Ovary (tissue), 9 donors: ENCODE data around the gene ADRB1. TPM values are rescaled to one million over a fixed set of nuclear protein-coding genes. Genes with fewer than 3 reads are reported as not detected.

Experiments
- DNase-seq, 5 donors: peaks; one replicate each; pipeline ENCODE4 v3.0.0-alpha.2; 2019 to 2020
- H3K27ac ChIP-seq, 2 donors: fragments of 200-600 bp; one replicate each; pipeline versions ENCODE4 v1.5.1 to v1.8.0; 2019 to 2022
- H3K27me3 ChIP-seq: fragments of 200-600 bp; one replicate; pipeline ENCODE4 v1.8.0; 2022
- H3K36me3 ChIP-seq: fragments of 200-600 bp; sonication (generic); one replicate; pipeline ENCODE4 v1.5.1; 2019
- H3K4me1 ChIP-seq: one replicate; pipeline ENCODE4 v1.8.1; 2013; ENCODE audit warnings: mild to moderate bottlenecking, moderate library complexity; ENCODE audit not compliant: insufficient read depth
- H3K4me3 ChIP-seq: fragments of 200-600 bp; sonication (generic); one replicate; pipeline ENCODE4 v1.5.1; 2017
- H3K9me3 ChIP-seq, 2 donors: fragments of 200-600 bp in 1 of 2; sonication (generic) in 1 of 2; one replicate each; pipeline versions ENCODE4 v1.5.1 to v1.8.1; 2013 to 2019; ENCODE audit warnings: mild to moderate bottlenecking in 1 of 2, moderate library complexity in 1 of 2
- CTCF ChIP-seq, 3 donors: fragments of 450-650 bp in 2 of 3; fragments of 200-600 bp in 1 of 3; IDR thresholded peaks; one replicate each; pipeline versions ENCODE4 v1.5.1 to v1.8.0; 2016 to 2022; ENCODE audit warnings: antibody characterized with exemption in 3 of 3, mild to moderate bottlenecking in 1 of 3
- EP300 ChIP-seq: sonication (generic); formaldehyde crosslinking; IDR thresholded peaks from one replicate; pipeline ENCODE4 v1.6.1; 2017; ENCODE audit warnings: antibody characterized with exemption
- POLR2A ChIP-seq: fragments of 450-650 bp; IDR thresholded peaks from one replicate; pipeline ENCODE4 v1.6.1; 2017; ENCODE audit warnings: antibody characterized with exemption, mild to moderate bottlenecking, moderate library complexity
- WGBS, 3 donors: extraction: QIAGEN DNeasy Blood & Tissue Kit in 1 of 3; methylation state at CpG; one replicate each; pipeline versions ENCODE4 v1.1.5 to v1.1.7; 2013 to 2017; 5-methylcytosine and 5-hydroxymethylcytosine counted together
- intact Hi-C, 4 donors: fragments of 100-400 bp; cut with DNase I; formaldehyde crosslinking; loops; one replicate each; pipeline versions ENCODE4 v1.11.0 to v1.15.1; 2022 to 2023
- polyA plus RNA-seq, 2 donors: library from polyadenylated mRNA; stranded (reverse); fragments of 200-250 nt in 1 of 2; fragments of 350-450 nt in 1 of 2; fragmentation: Illumina TruSeq in 1 of 2; extraction: RNeasy Lipid Tissue Mini Kit (QIAGEN cat#74804) in 1 of 2; gene quantifications; one replicate each; pipeline ENCODE4 v1.2.3, GENCODE V29; 2013 to 2014
- total RNA-seq, 7 donors: library from RNA; depleted of rRNA in 2 of 7; stranded (reverse); fragments of >200 nt in 2 of 7; fragmentation: NEBNext Ultra II Directional in 3 of 7; extraction: Animal tissue kit (Norgen Biotek cat#: 25700) in 3 of 7; gene quantifications; one replicate each; pipeline versions ENCODE4 v1.1.0 to v1.2.4, GENCODE V29; 2016 to 2023
- donor health status: DM: no; HTN: no; CAD: no; lungs with moderate emphysema.
- donor health status: DM: no; HTN: no; CAD: no.
- donor health status: Bipolar disorder and iron deficiency.
- donor health status: DM: yes; HTN: yes; CAD: no.
- donor health status: DM: no; HTN: no; CAD: no.
- donor health status: DM: yes; HTN: yes; CAD: no.

ADRB1 gene
- total and polyA plus RNA-seq, 9 donors: 0.13 to 1.1 (median 0.23) TPM; not detected in 3

- 87% methylated on average over 4 of the region's 4 CpGs for WGBS, 3 donors
- DNase-seq: no peak
- Histone ChIP-seq H3K27ac (no peak overlapping the region), H3K27me3 (no peaks in the 10 kb centered on the region), H3K36me3 (no peaks in the 10 kb centered on the region), H3K4me3 (no peak overlapping the region), H3K9me3 (no peaks in the 10 kb centered on the region), H3K4me1 (no peaks in the 10 kb centered on the region)
- intact Hi-C loops: no loop called here
- no peak for TF ChIP-seq EP300
- TF ChIP-seq POLR2A: no peak
- TF ChIP-seq CTCF (IDR thresholded peaks at IDR 0.05): no peak
Measured at GRCh38 chr10:114084215-114084614, 40.5 kb downstream of the ADRB1 start.

- WGBS, 3 donors: 74 to 83% (median 78%) methylated on average over 5 of the region's 5 CpGs
- H3K27me3 ChIP-seq: no peaks in the 10 kb centered on the region
- TF ChIP-seq CTCF (IDR thresholded peaks at IDR 0.05) (no peak), POLR2A (no peak)
- H3K36me3 ChIP-seq: no peaks in the 10 kb centered on the region
- no peak for DNase-seq
- no peaks in the 10 kb centered on the region for H3K9me3 ChIP-seq
- no peak overlapping the region for H3K27ac ChIP-seq
- no peak overlapping the region for H3K4me3 ChIP-seq
- intact Hi-C loops: no loop called here
- no peaks in the 10 kb centered on the region for H3K4me1 ChIP-seq
Measured at GRCh38 chr10:114087255-114087654, 43.6 kb downstream of the ADRB1 start.

- no peaks in the 10 kb centered on the region for H3K4me1 ChIP-seq
- 63 to 81% (median 70%) methylated on average over 4 of the region's 4 CpGs for WGBS, 3 donors
- no peaks in the 10 kb centered on the region for H3K36me3 ChIP-seq
- no peaks in the 10 kb centered on the region for H3K9me3 ChIP-seq
- no peaks in the 10 kb centered on the region for H3K27me3 ChIP-seq
- intact Hi-C loops: no loop called here
- no peak for TF ChIP-seq CTCF (IDR thresholded peaks at IDR 0.05)
- no peak for TF ChIP-seq EP300
- no peak for TF ChIP-seq POLR2A
- DNase-seq: no peak
- no peak overlapping the region for H3K27ac ChIP-seq
- H3K4me3 ChIP-seq: no peak overlapping the region
Measured at GRCh38 chr10:114087655-114088054, 44.0 kb downstream of the ADRB1 start.

GRCh38 chr10:114094795-114095194 lies 51.1 kb downstream of the ADRB1 start:
- Histone ChIP-seq H3K36me3 (no peaks in the 10 kb centered on the region), H3K9me3 (no peaks in the 10 kb centered on the region), H3K4me1 (no peaks in the 10 kb centered on the region), H3K27ac (no peak overlapping the region), H3K27me3 (no peaks in the 10 kb centered on the region), H3K4me3 (no peak overlapping the region)
- intact Hi-C loops: no loop called here
- 86 to 95% (median 93%) methylated on average over 3 of the region's 3 CpGs for WGBS, 3 donors
- TF ChIP-seq CTCF (IDR thresholded peaks at IDR 0.05): no peak
- no peak for TF ChIP-seq POLR2A
- TF ChIP-seq EP300: no peak
- no peak for DNase-seq
